GM21447 (cell line): ENCODE measurements around the gene HDAC6.
"Not testable (repeated sequence)": the region's sequence is repeated elsewhere in the genome, so short reads cannot be mapped to it uniquely, and the experiment has no call there.

Experiments
- ATAC-seq: cut with Tn5 transposase; IDR thresholded peaks from one replicate; pipeline ENCODE4 v1.9.1; 2021; ENCODE audit not compliant: unreplicated experiment

HDAC6 gene

GRCh38 chrX:48824066-48824465 is 22.2 kb downstream of the HDAC6 start:
- ATAC-seq: no peak

- ATAC-seq: no peak
These were observed 24.4 kb downstream of the HDAC6 start, which contains the start of gene ERAS for GRCh38 chrX:48826135-48826875. TSS of gene ERAS (plus strand) at chrX:48826513. CDS start at chrX:48829124, 2,611 bp downstream.

GRCh38 chrX:48826876-48827653 is 25.2 kb downstream of the HDAC6 start:
- ATAC-seq: no peak

- no peak for ATAC-seq
These were observed 25.7 kb downstream of the HDAC6 start for GRCh38 chrX:48827654-48827968.

- ATAC-seq: no peak
These were observed 27.3 kb downstream of the HDAC6 start for GRCh38 chrX:48829016-48829735.

GRCh38 chrX:48831136-48831908 is 29.5 kb downstream of the HDAC6 start:
- ATAC-seq: no peak

GRCh38 chrX:48831909-48832291 is 30.0 kb downstream of the HDAC6 start:
- no peak for ATAC-seq

- ATAC-seq: no peak
These were observed 31.8 kb downstream of the HDAC6 start for GRCh38 chrX:48833542-48834138.

GRCh38 chrX:48834383-48834709 is 32.5 kb downstream of the HDAC6 start:
- no peak for ATAC-seq

GRCh38 chrX:48835524-48836329 is 33.9 kb downstream of the HDAC6 start, which contains the start of gene PCSK1N:
TSS of gene PCSK1N (minus strand) at chrX:48835610. CDS start at chrX:48835532, 78 bp downstream.
- no peak for ATAC-seq

GRCh38 chrX:48839686-48840085 is 37.8 kb downstream of the HDAC6 start:
- no peak for ATAC-seq

- no peak for ATAC-seq
These were observed 47.0 kb downstream of the HDAC6 start for GRCh38 chrX:48848847-48849246.

GRCh38 chrX:48852857-48853256 is 51.0 kb downstream of the HDAC6 start:
- ATAC-seq: no peak

GRCh38 chrX:48853494-48853893 is 51.6 kb downstream of the HDAC6 start:
- not testable (repeated sequence) for ATAC-seq

GRCh38 chrX:48854121-48854804 is 52.4 kb downstream of the HDAC6 start:
- ATAC-seq: not testable (repeated sequence)

- ATAC-seq: no peak
These were observed 53.0 kb downstream of the HDAC6 start for GRCh38 chrX:48854898-48855297.

- ATAC-seq: no peak
These were observed 62.3 kb downstream of the HDAC6 start for GRCh38 chrX:48864210-48864609.

GRCh38 chrX:48872017-48872416 is 70.2 kb downstream of the HDAC6 start:
- not testable (repeated sequence) for ATAC-seq
